SU-DHL-6 (cell line): ENCODE results near the gene ADARB2.

Source experiments
- H2AFZ ChIP-seq: fragments of 200-600 bp; sonication (generic); 2 replicates; pipeline ENCODE4 v1.6.1; 2014; ENCODE audit warnings: low read depth, mild to moderate bottlenecking, moderate library complexity, mixed read lengths, antibody characterized with exemption, low read length; ENCODE audit not compliant: severe bottlenecking
- H3F3A ChIP-seq: fragments of 200-600 bp; shearing (Covaris generic); 2 replicates; pipeline ENCODE4 v1.6.0; 2016; ENCODE audit warnings: antibody characterized with exemption, mild to moderate bottlenecking; ENCODE audit not compliant: insufficient read depth
- H3K27ac ChIP-seq: fragments of 200-600 bp; sonication (generic); 2 replicates; pipeline ENCODE4 v1.5.1; 2016; ENCODE audit warnings: low read depth, mild to moderate bottlenecking, low read length, moderate library complexity, mixed read lengths
- H3K27me3 ChIP-seq: fragments of 200-600 bp; sonication (generic), shearing (Covaris generic); 2 replicates; pipeline ENCODE4 v1.6.0; 2014; ENCODE audit warnings: mild to moderate bottlenecking, low read length
- H3K36me3 ChIP-seq: fragments of 200-600 bp; sonication (generic); 2 replicates; pipeline ENCODE4 v1.6.1; 2014; ENCODE audit warnings: mild to moderate bottlenecking, low read length, mixed read lengths
- H3K4me2 ChIP-seq: fragments of 300-600, 200-600 bp; shearing (Covaris generic), sonication (generic); 2 replicates; pipeline ENCODE4 v1.6.0; 2014; ENCODE audit warnings: low read length, low read depth, mild to moderate bottlenecking; ENCODE audit not compliant: poor library complexity, severe bottlenecking
- H3K4me3 ChIP-seq: fragments of 200-600 bp; sonication (generic); 2 replicates; pipeline ENCODE4 v1.5.1; 2014; ENCODE audit warnings: antibody characterized with exemption, low read length, mild to moderate bottlenecking, mixed read lengths; ENCODE audit not compliant: insufficient read depth, poor library complexity, severe bottlenecking
- H3K79me2 ChIP-seq: fragments of 200-600 bp; sonication (generic); 2 replicates; pipeline ENCODE4 v1.6.1; 2014; ENCODE audit warnings: mild to moderate bottlenecking, low read length, moderate library complexity; ENCODE audit not compliant: insufficient read depth
- H3K9ac ChIP-seq: fragments of 200-600 bp; sonication (generic); 2 replicates; pipeline ENCODE4 v1.7.0; 2014; ENCODE audit warnings: mild to moderate bottlenecking, low read length
- H3K9me2 ChIP-seq: fragments of 200-600 bp; sonication (generic); replicated peaks from 2 replicates; pipeline ENCODE4 v1.6.1; 2014; ENCODE audit warnings: low read length; ENCODE audit not compliant: insufficient read depth
- H3K9me3 ChIP-seq: fragments of 200-600 bp; sonication (generic); 2 replicates; pipeline ENCODE4 v1.6.1; 2014; ENCODE audit warnings: low read length, mixed read lengths; ENCODE audit not compliant: insufficient read depth
- H4K20me1 ChIP-seq: fragments of 200-600 bp; sonication (generic); 2 replicates; pipeline ENCODE4 v1.6.1; 2014; ENCODE audit warnings: low read depth, mild to moderate bottlenecking, antibody characterized with exemption, low read length, moderate library complexity, mixed read lengths
- EZH2phosphoT487 ChIP-seq: fragments of 200-600 bp; sonication (generic), shearing (Covaris generic); conservative IDR thresholded peaks from 2 replicates; pipeline ENCODE4 v1.6.1; 2018; ENCODE audit warnings: mild to moderate bottlenecking, antibody characterized with exemption, low read length, moderate library complexity, mixed read lengths
- TF ChIP-seq, protein P1 (sequence below): fragments of 200-600 bp; sonication (generic); IDR thresholded peaks from one replicate; pipeline ENCODE4 v1.5.1; 2017; ENCODE audit warnings: antibody characterized with exemption, mild to moderate bottlenecking, low read length, moderate library complexity; ENCODE audit not compliant: insufficient read depth, poor library complexity, severe bottlenecking

Gene ADARB2

GRCh38 chr10:1215862-1216573, 521.3 kb downstream of the ADARB2 start:
- no peaks in the 10 kb centered on the region for H3K9me3 ChIP-seq
- no peaks in the 10 kb centered on the region for H3K79me2 ChIP-seq

DNA sequence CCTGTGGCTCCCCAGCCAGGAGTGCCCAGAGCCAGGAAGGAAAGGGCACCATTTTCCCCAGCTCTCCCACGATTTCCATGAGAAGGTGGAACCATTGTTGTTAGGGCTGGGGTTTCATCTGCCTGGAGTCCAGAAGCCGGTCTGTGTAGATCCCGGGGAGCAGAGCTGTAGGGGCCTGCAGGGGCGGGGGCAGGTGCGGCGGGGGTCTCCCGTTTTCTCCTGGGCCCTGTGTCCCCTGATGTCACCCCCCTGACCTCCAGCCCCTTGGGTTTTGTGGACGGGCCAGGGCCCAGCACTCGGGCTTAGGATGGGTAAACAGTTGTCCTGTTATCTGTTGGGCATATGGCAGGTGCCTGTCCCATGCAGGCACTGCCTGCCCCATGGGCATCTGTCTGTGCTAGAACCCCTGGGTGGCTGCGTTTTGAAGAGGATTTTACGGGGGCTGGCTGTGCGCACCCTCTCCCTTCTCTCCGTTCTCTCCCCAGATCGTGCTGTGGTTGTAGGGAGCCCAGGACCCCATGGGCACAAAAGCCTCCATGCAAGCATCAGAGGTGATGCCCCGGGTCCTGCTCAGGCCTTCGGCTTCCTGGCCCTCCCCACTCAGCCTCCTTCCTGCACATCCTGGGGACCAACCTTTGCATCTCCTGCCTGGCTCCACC, 522.3 kb downstream of the ADARB2 start:
- no peaks in the 10 kb centered on the region for H3K79me2 ChIP-seq
- H3F3A ChIP-seq: no peaks in the 10 kb centered on the region
- H3K9me2 ChIP-seq: no peaks in the 10 kb centered on the region
- H3K9ac ChIP-seq: no peak overlapping the region
- TF ChIP-seq, protein P1, sequence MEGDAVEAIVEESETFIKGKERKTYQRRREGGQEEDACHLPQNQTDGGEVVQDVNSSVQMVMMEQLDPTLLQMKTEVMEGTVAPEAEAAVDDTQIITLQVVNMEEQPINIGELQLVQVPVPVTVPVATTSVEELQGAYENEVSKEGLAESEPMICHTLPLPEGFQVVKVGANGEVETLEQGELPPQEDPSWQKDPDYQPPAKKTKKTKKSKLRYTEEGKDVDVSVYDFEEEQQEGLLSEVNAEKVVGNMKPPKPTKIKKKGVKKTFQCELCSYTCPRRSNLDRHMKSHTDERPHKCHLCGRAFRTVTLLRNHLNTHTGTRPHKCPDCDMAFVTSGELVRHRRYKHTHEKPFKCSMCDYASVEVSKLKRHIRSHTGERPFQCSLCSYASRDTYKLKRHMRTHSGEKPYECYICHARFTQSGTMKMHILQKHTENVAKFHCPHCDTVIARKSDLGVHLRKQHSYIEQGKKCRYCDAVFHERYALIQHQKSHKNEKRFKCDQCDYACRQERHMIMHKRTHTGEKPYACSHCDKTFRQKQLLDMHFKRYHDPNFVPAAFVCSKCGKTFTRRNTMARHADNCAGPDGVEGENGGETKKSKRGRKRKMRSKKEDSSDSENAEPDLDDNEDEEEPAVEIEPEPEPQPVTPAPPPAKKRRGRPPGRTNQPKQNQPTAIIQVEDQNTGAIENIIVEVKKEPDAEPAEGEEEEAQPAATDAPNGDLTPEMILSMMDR: no peak
- no peak for TF ChIP-seq EZH2phosphoT487
- no peaks in the 10 kb centered on the region for H4K20me1 ChIP-seq
- H3K4me3 ChIP-seq: no peak overlapping the region
- H3K27me3 ChIP-seq: no peaks in the 10 kb centered on the region
- H3K36me3 ChIP-seq: no peaks in the 10 kb centered on the region
- H3K4me2 ChIP-seq: no peak overlapping the region
- H3K27ac ChIP-seq: no peak overlapping the region
- H2AFZ ChIP-seq: no peak overlapping the region
- H3K9me3 ChIP-seq: no peaks in the 10 kb centered on the region

More at GRCh38 chr10:1215862-1216573, 521.3 kb downstream of the ADARB2 start:
- TF ChIP-seq, protein P1: no peak
- no peak for TF ChIP-seq EZH2phosphoT487
- no peaks in the 10 kb centered on the region for H3K36me3 ChIP-seq
- H3K4me3 ChIP-seq: no peak overlapping the region
- H3K27ac ChIP-seq: no peak overlapping the region
- no peaks in the 10 kb centered on the region for H4K20me1 ChIP-seq
- H3K27me3 ChIP-seq: no peaks in the 10 kb centered on the region
- no peak overlapping the region for H3K9ac ChIP-seq
- no peak overlapping the region for H2AFZ ChIP-seq
- H3K9me2 ChIP-seq: no peaks in the 10 kb centered on the region
- H3K4me2 ChIP-seq: no peak overlapping the region
- no peaks in the 10 kb centered on the region for H3F3A ChIP-seq

- Histone ChIP-seq H3K27ac (no peak overlapping the region), H3K9ac (no peak overlapping the region), H3K9me3 (no peaks in the 10 kb centered on the region), H3K4me3 (no peak overlapping the region), H3K9me2 (no peaks in the 10 kb centered on the region), H4K20me1 (no peaks in the 10 kb centered on the region), H3K36me3 (no peaks in the 10 kb centered on the region), H3F3A (no peaks in the 10 kb centered on the region), H3K27me3 (no peaks in the 10 kb centered on the region), H2AFZ (no peak overlapping the region), H3K4me2 (no peak overlapping the region), H3K79me2 (no peaks in the 10 kb centered on the region)
- TF ChIP-seq EZH2phosphoT487: no peak
- TF ChIP-seq, protein P1: no peak
These were observed 523.2 kb downstream of the ADARB2 start for GRCh38 chr10:1214071-1214675.
